GM21825 (cell line): ENCODE measurements around the gene FAM110A.
"Not testable (repeated sequence)": the region's sequence is repeated elsewhere in the genome, so short reads cannot be mapped to it uniquely, and the experiment has no call there.

ENCODE experiments used
- ATAC-seq: cut with Tn5 transposase; IDR thresholded peaks from one replicate; pipeline ENCODE4 v1.9.1; 2021; ENCODE audit warnings: mild to moderate bottlenecking, moderate library complexity; ENCODE audit not compliant: unreplicated experiment

FAM110A gene

GRCh38 chr20:833450-834150 lies at the start of gene FAM110A:
FAM110A (plus strand) TSS chr20:833715; CDS start chr20:844805, 11,090 bp downstream.
- ATAC-seq: peak; percentile 94

GRCh38 chr20:787825-788224 lies 45.7 kb upstream of the FAM110A start:
- ATAC-seq: no peak

- no peak for ATAC-seq
These were observed 42.5 kb upstream of the FAM110A start for GRCh38 chr20:791056-791455.

GRCh38 chr20:792248-792647 lies 41.3 kb upstream of the FAM110A start:
- ATAC-seq: no peak

GRCh38 chr20:796921-797320 lies 36.6 kb upstream of the FAM110A start:
- ATAC-seq: no peak

- not testable (repeated sequence) for ATAC-seq
These were observed 34.8 kb upstream of the FAM110A start for GRCh38 chr20:798746-799145.

- ATAC-seq: not testable (repeated sequence)
These were observed 33.5 kb upstream of the FAM110A start for GRCh38 chr20:800026-800425.

- ATAC-seq: no peak
These were observed 31.8 kb upstream of the FAM110A start for GRCh38 chr20:801678-802077.

- ATAC-seq: no peak
These were observed 27.8 kb upstream of the FAM110A start for GRCh38 chr20:805713-806112.

- not testable (repeated sequence) for ATAC-seq
These were observed 21.6 kb upstream of the FAM110A start for GRCh38 chr20:811776-812434.

- ATAC-seq: not testable (repeated sequence)
These were observed 21.1 kb upstream of the FAM110A start for GRCh38 chr20:812435-812814.

- no peak for ATAC-seq
These were observed 20.1 kb upstream of the FAM110A start for GRCh38 chr20:813390-813789.

GRCh38 chr20:815226-815625 lies 18.3 kb upstream of the FAM110A start:
- ATAC-seq: no peak

GRCh38 chr20:815914-816606 lies 17.5 kb upstream of the FAM110A start:
- no peak for ATAC-seq

- ATAC-seq: no peak
These were observed 15.4 kb upstream of the FAM110A start for GRCh38 chr20:818001-818664.

GRCh38 chr20:819680-820322 lies 13.7 kb upstream of the FAM110A start:
- no peak for ATAC-seq

GRCh38 chr20:820323-820953 lies 13.1 kb upstream of the FAM110A start:
- no peak for ATAC-seq

- ATAC-seq: no peak
These were observed 12.3 kb upstream of the FAM110A start for GRCh38 chr20:821046-821730.

- no peak for ATAC-seq
These were observed 11.8 kb upstream of the FAM110A start for GRCh38 chr20:821731-822065.
